Testis (tissue), 3 donors: ENCODE data around the gene SYNGR3. TPM values are rescaled to one million over a fixed set of nuclear protein-coding genes. Genes with fewer than 3 reads are reported as not detected.
A peak's percentile ranks its signal among the peaks of the same experiment; 100 is the strongest.

Experiments used
- DNase-seq: peaks from one replicate; pipeline ENCODE4 v3.0.0-alpha.2; 2019
- H3K27ac ChIP-seq, 2 donors: fragments of 200-600 bp; sonication (generic); one replicate each; pipeline ENCODE4 v1.5.1; 2019
- H3K27me3 ChIP-seq: fragments of 200-600 bp; sonication (generic); one replicate; pipeline ENCODE4 v1.5.1; 2019
- H3K36me3 ChIP-seq: fragments of 200-600 bp; sonication (generic); one replicate; pipeline ENCODE4 v1.5.1; 2017; ENCODE audit warnings: low read depth; ENCODE audit errors: missing control alignments
- H3K4me1 ChIP-seq: fragments of 200-600 bp; sonication (generic); one replicate; pipeline ENCODE4 v1.5.1; 2019
- H3K4me3 ChIP-seq, 2 donors: fragments of 200-600 bp; sonication (generic); one replicate each; pipeline ENCODE4 v1.5.1; 2017 to 2019
- H3K9me3 ChIP-seq: fragments of 200-600 bp; sonication (generic); one replicate; pipeline ENCODE4 v1.5.1; 2017
- CTCF ChIP-seq, 3 experiments: fragments of 450-650 bp in 2 of 3; fragments of 200-600 bp in 1 of 3; sonication (generic) in 1 of 3; IDR thresholded peaks; one replicate each; pipeline ENCODE4 v1.5.1; 2016 to 2019; ENCODE audit warnings: antibody characterized with exemption in 3 of 3, mild to moderate bottlenecking in 2 of 3, moderate library complexity in 1 of 3
- POLR2A ChIP-seq: fragments of 450-650 bp; IDR thresholded peaks from one replicate; pipeline ENCODE4 v1.6.1; 2017; ENCODE audit warnings: antibody characterized with exemption, mild to moderate bottlenecking, moderate library complexity
- WGBS, 2 donors: methylation state at CpG; one replicate each; pipeline ENCODE4 v1.1.5; 2018; 5-methylcytosine and 5-hydroxymethylcytosine counted together
- intact Hi-C: fragments of 100-400 bp; cut with DNase I; formaldehyde crosslinking; loops from one replicate; pipeline ENCODE4 v1.15.1; 2023; ENCODE audit warnings: low total_unique reads
- polyA plus RNA-seq: library from polyadenylated mRNA; stranded (reverse); fragments of 350-450 nt; fragmentation: Illumina TruSeq; extraction: RNeasy Lipid Tissue Mini Kit (QIAGEN cat#74804); gene quantifications from one replicate; pipeline ENCODE4 v1.2.3, GENCODE V29; 2014; ENCODE audit warnings: low read depth, low replicate concordance; ENCODE audit not compliant: insufficient read depth
- total RNA-seq, 2 donors: library from RNA; depleted of rRNA; stranded (reverse); fragments of >200 nt; gene quantifications; one replicate each; pipeline ENCODE4 v1.2.3, GENCODE V29; 2016

The SYNGR3 gene
- total and polyA plus RNA-seq, 3 donors from 2014 or later = 10.0 to 33.5 (median 20.9) TPM

- Histone ChIP-seq H3K27ac (peak overlapping the region; percentile 41 to 89), H3K4me1 (peaks cover 74% of the 10 kb centered on the region), H3K9me3 (no peaks in the 10 kb centered on the region), H3K4me3 (no peak overlapping the region), H3K36me3 (no peaks in the 10 kb centered on the region), H3K27me3 (no peaks in the 10 kb centered on the region)
- TF ChIP-seq POLR2A = no peak
- TF ChIP-seq CTCF (IDR thresholded peaks at IDR 0.05) = no peak
- 41 to 53% methylated on average over 16 to 34 of the region's 34 CpGs for WGBS, 2 donors
- DNase-seq = peak; percentile 62
- intact Hi-C loops = no loop called here
Observed at GRCh38 chr16:2035431-2036199, 45.8 kb downstream of the SYNGR3 start.

- DNase-seq = no peak
- no peak overlapping the region for H3K4me3 ChIP-seq
- no peaks in the 10 kb centered on the region for H3K9me3 ChIP-seq
- peaks cover 80% of the 10 kb centered on the region for H3K4me1 ChIP-seq
- no peak for TF ChIP-seq POLR2A
- no peak for TF ChIP-seq CTCF (IDR thresholded peaks at IDR 0.05)
- H3K27me3 ChIP-seq = no peaks in the 10 kb centered on the region
- WGBS, 2 donors = 88 to 96% methylated on average over 23 to 47 of the region's 47 CpGs
- peak overlapping the region; percentile 41 to 89 for H3K27ac ChIP-seq
- intact Hi-C loops = no loop called here
- no peaks in the 10 kb centered on the region for H3K36me3 ChIP-seq
Observed at GRCh38 chr16:2036200-2036966, 46.6 kb downstream of the SYNGR3 start.

- H3K27me3 ChIP-seq = no peaks in the 10 kb centered on the region
- intact Hi-C loops = no loop called here
- no peaks in the 10 kb centered on the region for H3K36me3 ChIP-seq
- H3K4me3 ChIP-seq = no peak overlapping the region
- peaks cover 84% of the 10 kb centered on the region for H3K4me1 ChIP-seq
- no peak for TF ChIP-seq CTCF (IDR thresholded peaks at IDR 0.05)
- no peak for TF ChIP-seq POLR2A
- WGBS, 2 donors = 91 to 100% methylated on average over 4 to 15 of the region's 15 CpGs
- H3K27ac ChIP-seq = peak overlapping the region; percentile 89 to 91
- H3K9me3 ChIP-seq = no peaks in the 10 kb centered on the region
- no peak for DNase-seq
Observed at GRCh38 chr16:2037115-2037514, 47.3 kb downstream of the SYNGR3 start.

GRCh38 chr16:2037647-2038381, 48.0 kb downstream of the SYNGR3 start:
- WGBS, 2 donors = 67 to 70% methylated on average over 24 to 29 of the region's 29 CpGs
- intact Hi-C loops = no loop called here

More at GRCh38 chr16:2037647-2038381, 48.0 kb downstream of the SYNGR3 start:
- Histone ChIP-seq H3K9me3 (no peaks in the 10 kb centered on the region), H3K27me3 (no peaks in the 10 kb centered on the region), H3K27ac (peak overlapping the region; percentile 89 to 91), H3K4me3 (no peak overlapping the region), H3K4me1 (peaks cover 81% of the 10 kb centered on the region), H3K36me3 (no peaks in the 10 kb centered on the region)
- DNase-seq = no peak
- TF ChIP-seq CTCF (IDR thresholded peaks at IDR 0.05) (no peak), POLR2A (no peak)
